SIG-M5 treated with dmso at 0.1 percent for 504 hours (cell line): Measurements from ENCODE around the gene EIF2B5.
"Not testable (repeated sequence)": the region's sequence is repeated elsewhere in the genome, so short reads cannot be mapped to it uniquely, and the experiment has no call there.

Experiments used
- DNase-seq: peaks from one replicate; lab custom pipeline; 2025; ENCODE audit not compliant: unreplicated experiment; lab: John Stamatoyannopoulos, UW

The EIF2B5 gene

DNA sequence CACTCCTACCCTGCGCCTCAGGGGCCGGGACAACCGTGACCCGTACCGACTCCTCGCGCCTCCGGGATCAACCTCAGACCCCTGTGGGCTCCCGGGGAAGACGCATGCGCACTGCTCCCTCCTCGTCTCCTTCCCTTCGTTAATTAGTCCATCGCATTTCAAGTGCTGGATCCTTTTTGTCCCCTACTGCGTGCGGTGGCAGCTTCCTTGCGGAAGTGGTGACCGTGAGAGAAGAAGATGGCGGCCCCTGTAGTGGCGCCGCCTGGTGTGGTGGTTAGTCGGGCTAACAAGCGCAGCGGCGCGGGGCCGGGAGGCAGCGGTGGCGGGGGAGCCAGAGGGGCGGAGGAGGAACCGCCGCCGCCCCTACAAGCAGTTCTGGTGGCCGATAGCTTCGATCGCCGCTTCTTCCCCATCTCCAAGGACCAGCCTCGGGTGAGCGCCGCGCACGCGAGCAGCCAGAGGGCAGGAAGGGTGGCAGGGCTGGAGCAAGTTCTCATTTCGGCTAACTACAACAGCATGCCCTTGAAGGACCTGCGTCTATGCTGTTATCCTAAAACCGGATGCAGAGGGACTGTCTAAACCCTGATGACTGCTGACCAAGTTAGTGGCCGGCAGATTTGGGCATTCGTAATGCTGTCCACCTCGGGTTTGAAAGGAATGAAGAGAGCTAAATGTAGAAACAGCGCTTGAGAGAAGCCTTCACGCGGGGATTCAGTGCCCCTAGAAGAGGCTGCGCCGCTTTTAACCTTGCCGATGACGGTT lies at the start of gene EIF2B5:
EIF2B5 (plus strand) TSS at position 210 of the 762 bp plus-strand sequence; CDS start at position 238, 28 bp downstream.
- DNase-seq = peak; percentile 97

DNA sequence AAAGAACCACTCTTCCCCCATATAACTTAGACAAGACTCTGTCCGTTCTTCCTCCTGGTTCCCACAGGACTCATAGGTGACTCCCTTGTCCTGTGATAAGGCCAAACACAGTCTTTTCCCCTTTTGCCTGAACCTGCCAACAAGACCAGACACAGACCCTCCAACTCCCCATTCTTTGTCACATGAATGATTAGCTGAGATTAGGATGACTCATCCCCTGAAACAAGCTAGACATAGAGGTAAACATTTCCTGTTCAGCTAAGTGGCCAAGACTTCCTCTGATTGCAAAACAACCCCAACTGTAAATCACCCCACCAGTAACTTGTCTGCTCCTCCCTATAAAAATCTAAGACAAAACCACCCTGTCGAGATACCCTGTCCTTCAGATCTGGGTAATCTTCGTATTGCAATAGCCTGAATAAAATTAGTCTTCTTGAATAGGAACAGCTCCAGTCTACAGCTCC lies 49.7 kb upstream of the EIF2B5 start:
- peak; percentile 57 for DNase-seq

DNA sequence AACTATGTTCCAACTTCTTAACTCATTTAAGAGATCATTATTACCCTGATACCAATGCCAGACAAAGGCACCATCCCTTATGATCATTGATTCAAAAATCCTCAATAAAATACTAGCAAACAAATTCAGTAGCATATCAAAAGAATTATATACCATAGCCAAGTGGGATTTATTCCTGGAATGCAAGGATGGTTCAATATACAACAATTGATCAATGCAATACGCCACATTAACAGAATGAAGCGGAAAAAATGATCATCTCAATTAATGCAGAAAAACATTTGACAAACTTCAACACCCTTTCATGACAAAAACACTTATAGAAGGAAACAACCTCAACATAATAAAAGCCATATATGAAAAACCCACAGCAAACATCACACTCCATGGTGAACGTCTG lies 43.0 kb upstream of the EIF2B5 start:
- no peak for DNase-seq

DNA sequence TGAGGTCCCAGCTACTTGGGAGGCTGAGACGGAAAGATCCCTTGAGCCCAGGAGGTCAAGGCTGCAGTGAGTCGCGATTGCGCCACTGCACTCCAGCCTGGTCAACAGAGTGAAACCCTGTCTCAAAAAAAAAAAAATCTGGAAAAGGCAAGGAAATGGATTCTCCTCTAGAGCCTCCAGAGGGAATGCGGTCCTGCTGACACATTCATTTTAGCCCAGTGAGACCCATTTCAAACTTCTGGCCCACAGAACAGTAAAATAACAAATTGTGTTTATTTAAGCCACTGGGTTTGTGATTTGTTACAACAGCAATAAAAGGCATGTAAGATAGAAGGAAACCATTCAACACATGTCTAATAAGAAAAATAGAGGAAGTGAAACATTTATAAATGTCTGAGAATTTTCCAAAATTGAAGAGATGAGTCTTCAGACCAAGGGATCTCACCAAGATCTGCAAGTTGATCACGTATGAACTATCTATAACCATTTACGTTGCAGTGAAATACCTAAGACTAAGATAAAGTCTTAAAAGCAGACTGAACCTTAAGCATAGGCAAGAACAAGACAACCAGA lies 38.3 kb upstream of the EIF2B5 start, which contains the start of gene HTR3E:
HTR3E (plus strand) TSS at position 254 of the 573 bp plus-strand sequence. CDS start 466 bp downstream, outside the sequence.
- DNase-seq = no peak

DNA sequence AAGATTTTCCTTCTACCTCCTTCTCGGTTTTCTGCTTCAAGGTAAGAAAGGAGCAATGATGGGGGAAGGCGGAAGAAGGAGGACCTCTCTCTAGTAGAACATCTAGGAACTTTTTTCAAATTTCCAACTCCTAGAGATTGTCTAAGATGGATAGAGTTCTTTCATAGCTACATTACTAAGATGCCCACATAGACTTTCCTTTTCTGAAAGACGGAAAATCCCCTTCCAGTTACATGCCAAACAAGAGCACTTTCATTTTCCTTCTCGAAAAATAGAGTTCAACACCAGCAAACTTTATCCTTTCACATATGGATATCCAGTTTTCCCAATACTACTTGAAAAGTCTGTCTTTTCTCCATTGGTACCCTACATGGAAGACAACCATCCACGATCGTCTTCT lies 37.6 kb upstream of the EIF2B5 start:
- DNase-seq = no peak

DNA sequence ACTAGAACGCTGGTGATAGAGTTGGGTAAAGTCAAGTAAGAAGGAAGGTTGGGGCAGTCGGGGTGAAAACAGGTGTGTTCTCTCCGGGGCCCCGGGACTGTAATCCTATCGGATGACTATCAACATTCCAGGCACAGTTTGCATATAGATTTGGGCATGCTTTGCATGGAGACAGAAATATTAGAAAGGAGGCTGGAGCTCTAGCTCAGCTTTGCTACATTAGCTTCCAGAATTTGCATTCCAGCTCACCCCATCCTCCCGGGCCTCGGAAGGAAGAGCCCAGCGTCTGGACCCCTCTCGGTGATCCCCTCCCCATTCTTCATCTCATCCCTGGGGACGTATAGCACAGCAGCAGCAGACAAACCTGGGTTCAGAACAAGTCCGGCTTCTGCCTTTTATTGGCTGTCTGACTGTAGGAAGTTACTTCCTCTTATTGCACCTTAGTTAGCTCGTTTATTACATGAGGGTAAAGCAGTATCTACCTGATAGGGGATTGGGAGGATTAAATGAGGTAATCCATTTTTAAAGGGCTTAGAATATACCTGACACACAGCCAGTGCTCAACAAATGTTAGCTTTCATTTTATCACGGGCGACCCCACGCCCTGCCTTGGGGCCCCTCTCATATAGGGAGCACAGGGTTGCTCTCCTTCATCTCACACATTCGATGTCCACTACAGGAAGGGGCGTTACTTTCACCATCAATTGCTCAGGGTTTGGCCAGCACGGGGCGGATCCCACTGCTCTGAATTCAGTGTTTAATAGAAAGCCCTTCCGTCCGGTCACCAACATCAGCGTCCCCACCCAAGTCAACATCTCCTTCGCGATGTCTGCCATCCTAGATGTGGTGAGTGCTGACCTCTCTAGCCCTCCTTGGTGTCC lies 35.1 kb upstream of the EIF2B5 start:
- DNase-seq = no peak

DNA sequence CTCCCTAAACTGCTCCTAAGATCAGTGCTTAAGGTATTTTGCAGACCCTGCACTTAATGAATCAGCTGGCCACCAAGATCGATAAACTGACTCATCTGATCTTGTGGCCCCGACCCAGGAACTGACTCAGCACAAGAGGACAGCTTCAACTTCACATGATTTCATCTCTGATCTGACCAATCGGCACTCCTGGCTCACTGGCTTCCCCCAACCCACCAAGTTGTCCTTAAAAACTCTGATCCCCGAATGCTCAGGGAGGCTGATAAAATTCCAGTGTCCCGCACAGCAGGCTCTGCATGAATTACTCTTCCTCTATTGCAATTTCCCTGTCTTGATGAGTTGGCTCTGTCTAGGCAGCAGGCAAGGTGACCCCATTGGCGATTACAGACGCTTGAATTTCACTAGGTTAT lies 24.8 kb upstream of the EIF2B5 start:
- no peak for DNase-seq

DNA sequence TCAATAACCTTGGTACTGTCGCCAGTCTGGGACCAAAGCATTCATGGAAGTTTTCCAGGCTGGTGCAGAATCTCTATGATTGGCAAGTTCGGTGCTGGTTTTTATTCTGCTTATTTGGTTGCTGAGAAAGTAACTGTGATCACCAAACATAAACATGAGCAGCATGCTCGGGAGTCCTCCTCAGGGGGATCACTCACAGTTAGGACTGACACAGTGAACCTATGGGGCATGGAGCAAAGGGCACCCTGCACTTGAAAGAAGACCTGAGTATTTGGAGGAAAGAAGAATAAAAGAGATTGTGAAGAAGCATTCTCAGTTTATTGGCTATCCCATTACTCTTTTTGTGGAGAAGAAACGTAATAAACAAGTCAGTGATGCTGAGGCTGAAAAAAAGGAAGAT lies 19.1 kb upstream of the EIF2B5 start:
- DNase-seq = no peak

DNA sequence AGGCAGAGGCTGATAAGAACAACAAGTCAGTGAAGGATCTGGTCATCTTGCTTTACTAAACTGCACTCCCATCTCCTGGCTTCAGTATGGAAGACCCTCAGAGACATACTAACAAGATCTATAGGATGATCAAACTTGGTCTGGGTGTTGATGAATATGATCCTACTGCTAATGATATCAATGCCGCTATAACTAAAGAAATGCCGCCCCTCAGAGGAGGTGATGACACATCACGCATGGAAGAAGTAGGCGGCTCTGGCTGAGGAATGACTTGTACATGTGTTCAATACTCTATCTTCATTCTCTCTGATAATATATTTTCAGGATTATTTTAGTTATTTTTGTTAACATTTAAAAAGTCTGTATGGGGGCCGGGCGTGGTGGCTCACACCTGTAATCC lies 17.5 kb upstream of the EIF2B5 start:
- no peak for DNase-seq

DNA sequence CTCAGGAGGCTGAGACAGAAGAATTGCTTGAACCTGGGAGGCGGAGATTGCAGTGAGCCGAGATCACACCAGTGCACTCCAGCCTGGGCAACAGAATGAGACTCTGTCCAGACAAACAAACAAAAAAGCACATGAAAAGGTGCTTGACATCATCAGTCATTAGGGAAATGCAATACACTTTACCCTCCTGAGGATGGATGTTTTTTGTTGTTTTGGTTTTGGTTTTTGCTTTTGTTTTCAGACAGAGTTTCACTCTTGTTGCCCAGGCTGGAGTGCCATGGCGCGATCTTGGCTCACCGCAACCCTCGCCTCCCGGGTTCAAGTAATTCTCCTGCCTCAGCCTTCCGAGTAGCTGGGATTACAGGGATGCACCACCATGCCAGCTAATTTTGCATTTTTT lies 14.1 kb upstream of the EIF2B5 start:
- not testable (repeated sequence) for DNase-seq

DNA sequence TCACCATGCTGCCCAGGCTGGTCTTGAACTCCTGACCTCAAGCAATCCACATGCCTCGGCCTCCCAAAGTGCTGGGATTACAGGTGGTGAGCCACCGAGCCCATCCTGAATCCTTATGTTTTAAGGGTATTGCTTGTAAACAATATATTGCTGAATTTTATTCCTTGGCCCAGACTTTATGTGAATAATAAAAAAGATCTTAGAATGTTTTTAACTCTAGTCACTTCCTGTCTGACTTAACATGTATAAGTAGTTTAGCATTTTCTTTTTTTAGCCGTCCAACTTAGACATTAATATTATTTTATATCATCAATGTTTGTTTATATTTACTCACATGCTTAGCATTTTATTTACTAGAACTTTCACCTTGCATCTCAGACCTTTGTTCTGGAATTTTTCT lies 9.2 kb upstream of the EIF2B5 start:
- DNase-seq = no peak

DNA sequence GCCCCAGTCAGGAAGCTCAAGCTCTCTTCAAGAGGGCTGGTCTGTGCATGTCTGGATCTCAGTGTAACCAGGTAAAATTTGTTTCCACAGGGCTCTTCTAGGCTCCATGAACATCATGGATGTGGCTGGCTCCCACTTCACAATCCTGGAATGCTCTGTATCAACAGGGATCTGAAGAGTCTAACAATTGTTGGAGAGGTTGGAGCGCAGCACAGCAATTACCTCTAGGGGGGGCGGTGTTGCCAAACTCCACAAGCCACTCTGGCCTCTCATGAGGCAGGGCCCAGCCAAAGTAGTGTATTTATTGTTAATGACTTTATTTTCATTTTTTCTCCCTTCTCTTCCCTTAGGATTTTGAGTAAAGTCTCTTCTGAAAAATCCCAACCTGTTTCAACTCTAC lies 6.1 kb upstream of the EIF2B5 start:
- DNase-seq = peak; percentile 42

DNA sequence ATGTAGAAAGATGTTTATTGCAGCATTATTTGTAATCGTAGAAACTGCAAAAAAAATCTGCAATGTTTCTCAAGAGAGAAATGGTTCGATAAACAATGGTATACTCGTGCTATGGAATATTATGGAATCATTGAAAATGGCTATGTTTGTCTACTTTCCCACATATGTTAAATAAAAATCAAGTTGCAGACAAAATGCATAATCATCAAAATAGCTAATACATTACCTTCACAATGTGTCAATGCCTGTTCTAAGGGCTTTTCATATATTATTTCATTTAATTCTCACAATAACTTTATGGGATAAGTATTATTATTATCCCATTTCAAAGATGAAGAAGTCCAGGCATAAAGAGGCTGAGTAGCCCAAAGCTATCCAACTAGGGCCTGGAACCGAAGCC lies 2.2 kb upstream of the EIF2B5 start:
- no peak for DNase-seq

DNA sequence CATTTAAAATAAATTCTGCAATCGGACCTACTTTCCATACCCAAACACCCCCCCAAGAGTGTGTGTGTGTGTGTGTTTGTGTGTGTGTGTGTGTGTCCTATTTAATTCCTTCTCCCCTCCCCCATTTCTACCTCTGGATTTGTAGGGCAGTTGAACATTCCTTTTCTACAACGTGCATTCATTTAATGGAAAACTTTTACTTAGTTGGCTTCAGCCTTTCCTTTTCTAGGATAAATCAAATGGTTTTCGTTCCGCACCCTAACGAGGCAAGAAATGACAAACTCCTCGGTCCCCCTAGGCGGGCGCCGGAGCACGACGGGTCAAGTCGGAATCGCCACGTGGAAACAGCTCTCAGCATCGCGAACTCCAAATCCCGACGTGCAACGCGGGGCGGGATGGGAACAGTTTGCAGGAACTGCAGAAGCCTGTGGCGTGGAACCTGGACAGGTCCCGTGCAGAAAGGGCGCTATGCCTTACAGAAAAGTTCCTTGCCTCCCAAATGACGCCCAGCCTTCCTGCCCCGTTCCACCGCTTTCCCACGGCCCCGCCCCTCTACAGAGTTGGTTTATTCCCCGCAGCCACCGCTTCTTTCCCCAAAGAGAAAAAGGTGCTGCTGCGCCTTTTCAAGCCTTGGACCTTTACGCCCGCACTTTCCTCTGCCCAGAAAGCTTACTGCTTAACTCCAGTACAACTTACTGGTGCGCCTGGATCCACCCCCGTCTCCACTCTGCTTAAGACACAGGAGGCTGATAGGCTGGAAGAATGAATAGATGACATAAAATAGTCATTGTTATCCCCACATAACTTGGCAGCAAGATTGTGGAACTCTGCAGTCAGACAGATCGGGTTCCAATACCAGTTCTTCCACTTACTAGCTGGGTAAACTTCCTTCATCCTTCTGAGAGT lies 1.1 kb upstream of the EIF2B5 start:
- peak; percentile 81 for DNase-seq

DNA sequence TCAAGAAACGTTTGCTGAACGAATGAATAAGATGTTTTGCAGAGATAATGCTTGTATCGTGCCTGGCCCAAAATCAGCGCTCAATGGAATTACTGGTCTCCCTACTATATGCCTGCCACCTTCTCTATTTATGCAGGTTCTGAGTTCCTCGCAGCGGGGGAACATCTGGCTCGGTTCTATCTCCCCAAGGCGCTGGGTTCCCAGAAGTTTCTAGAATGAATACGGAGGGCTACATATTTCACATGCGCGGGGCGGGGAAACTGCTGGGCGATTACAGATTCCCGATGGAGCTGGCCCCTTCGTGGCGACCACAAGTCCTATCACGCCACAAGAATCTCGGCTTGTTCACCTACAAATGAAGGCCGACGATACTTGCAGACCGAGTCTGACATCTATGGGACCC lies 411 bp upstream of the EIF2B5 start:
- DNase-seq = no peak

DNA sequence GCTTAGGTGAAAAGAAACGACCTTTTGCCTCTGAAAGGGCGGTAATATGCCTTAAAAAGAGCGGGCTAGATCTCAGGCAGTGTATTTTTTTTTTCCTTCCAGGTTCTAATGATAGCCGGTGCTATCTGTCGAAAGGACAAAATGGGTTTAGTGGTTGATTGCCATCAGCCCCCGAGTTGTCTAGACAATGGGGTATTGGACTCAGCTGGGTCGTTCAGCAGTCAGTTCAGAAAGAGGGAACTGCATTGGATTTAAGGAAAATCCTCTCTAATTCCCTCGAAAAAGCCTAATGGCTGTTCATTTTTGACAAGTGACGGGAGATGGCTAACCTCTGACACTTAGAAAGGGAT lies 728 bp downstream of the EIF2B5 start:
- no peak for DNase-seq

DNA sequence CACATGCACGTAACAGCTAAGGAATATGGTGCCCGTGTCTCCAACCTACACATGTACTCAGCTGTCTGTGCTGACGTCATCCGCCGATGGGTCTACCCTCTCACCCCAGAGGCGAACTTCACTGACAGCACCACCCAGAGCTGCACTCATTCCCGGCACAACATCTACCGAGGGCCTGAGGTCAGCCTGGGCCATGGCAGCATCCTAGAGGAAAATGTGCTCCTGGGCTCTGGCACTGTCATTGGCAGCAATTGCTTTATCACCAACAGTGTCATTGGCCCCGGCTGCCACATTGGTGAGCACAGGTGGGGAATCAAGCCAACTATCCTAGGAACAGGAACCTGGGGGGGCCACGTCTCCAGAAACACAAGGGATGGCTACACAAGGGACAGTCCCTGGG lies 5.3 kb downstream of the EIF2B5 start:
- no peak for DNase-seq

DNA sequence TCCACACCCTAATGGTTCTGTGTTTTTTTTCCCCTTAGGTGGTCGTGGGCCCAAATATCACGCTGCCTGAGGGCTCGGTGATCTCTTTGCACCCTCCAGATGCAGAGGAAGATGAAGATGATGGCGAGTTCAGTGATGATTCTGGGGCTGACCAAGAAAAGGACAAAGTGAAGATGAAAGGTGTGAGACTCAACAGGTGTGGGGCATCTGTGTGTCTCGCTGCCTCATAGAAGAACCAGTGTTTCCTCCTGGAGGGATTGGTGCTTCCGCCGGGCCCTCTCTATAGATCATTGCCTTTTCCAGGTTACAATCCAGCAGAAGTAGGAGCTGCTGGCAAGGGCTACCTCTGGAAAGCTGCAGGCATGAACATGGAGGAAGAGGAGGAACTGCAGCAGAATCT lies 7.0 kb downstream of the EIF2B5 start:
- DNase-seq = no peak

DNA sequence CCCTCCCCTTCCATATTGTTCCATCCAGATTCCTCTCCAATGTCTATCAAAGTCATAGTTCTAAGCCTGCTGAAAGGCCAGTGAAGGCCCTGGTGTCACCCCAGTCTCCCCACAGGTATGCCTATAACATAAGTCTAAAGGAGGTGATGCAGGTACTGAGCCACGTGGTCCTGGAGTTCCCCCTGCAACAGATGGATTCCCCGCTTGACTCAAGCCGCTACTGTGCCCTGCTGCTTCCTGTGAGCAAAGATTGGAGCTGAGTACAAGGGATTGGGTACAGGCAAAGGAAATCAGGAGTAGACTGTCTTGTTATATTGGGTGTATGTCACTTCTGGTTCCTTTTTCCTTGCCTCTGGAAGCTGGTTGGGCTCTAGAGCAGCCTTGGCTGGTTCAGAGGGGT lies 8.2 kb downstream of the EIF2B5 start:
- no peak for DNase-seq

DNA sequence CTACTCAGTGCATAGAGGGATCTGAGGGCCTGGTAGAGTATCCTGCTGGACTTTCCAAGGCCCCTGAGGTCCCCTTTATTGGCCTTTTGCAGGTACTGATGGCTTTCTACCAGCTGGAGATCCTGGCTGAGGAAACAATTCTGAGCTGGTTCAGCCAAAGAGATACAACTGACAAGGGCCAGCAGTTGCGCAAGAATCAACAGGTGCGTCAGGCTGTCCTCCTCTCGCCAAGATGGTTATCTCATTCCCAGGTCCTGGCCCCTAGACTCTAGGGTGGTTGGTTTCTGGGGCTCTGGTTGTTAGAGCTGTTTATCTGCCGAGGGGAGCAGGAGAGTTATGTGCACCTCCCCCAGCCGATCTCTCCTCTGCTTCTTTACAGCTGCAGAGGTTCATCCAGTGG lies 9.3 kb downstream of the EIF2B5 start:
- DNase-seq = no peak

DNA sequence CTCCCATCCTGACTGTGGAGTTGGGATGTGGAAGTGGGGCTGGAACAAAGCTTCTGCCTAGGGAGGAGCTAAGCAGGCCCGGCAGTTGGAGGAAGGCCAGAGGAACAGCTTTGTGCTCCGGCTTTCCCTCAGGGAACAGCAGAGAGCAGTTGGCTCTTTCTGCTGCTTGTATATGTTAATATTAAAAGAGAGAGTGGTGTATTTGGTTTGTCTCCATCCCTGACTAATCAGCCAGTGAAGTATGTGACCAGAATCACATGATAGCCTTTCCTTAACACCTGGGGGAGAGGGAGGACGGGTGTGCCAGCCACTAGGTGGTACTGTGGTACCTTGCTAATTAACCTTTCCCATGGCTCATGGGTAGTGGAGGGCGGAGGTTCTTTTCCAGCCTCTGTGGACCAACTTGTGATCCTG lies 10.0 kb downstream of the EIF2B5 start:
- peak; percentile 26 for DNase-seq
